ENCODE data around the gene RGL2. TPM values are rescaled to one million over a fixed set of nuclear protein-coding genes. Genes with fewer than 3 reads are reported as not detected.

RGL2 gene
- total RNA-seq, 1 experiment from 2014 or later = 71.3 TPM

DNA sequence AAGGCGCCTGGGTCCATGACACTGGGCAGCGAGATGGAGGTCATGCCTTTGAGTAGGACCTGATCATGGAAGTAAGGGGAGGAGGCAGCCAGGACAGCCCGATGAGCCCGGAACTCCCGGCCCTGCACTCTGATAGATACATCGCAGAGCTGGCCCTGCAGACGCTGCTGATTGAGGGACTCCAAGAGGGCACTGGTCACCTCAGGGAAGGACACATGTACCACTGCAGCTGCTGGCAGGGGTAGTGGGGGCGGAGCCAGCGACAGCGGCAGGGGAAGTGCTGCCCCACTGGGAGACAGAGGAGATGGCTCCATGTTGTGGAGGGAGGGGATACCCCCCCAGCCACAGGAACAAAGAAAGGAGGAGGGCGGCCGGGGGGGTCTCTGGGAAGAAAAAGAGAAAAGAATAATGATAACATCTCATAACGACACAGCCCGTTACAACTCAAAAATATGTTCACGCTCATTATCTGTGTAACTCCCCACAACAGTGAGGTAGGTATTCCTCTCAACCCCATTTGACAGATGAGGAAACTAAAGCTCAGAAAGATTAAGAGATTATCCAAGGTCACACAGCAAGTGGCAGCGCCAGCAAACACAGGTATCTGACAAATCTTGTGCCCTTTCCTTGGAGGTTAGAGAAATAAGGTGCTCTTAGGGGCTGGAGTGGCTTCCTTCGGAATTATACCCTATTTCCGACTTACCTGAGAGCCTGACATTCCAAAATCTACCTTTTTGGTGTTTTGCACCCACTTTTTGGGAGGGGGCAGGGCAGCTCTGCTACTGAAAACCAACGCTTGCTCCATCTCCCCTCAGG, 18.1 kb upstream of the RGL2 start:
- Mint-ChIP-seq H3K36me3 (ENCODE audit: insufficient read depth, unreplicated experiment) (peaks cover 61% of the 10 kb centered on the region), H3K4me3 (ENCODE audit: unreplicated experiment) (peak overlapping the region; percentile 89), H3K27me3 (ENCODE audit: insufficient read depth, unreplicated experiment) (no peaks in the 10 kb centered on the region), H3K27ac (ENCODE audit: unreplicated experiment) (peak overlapping the region; percentile 90), H3K4me1 (ENCODE audit: low read depth, unreplicated experiment) (peaks cover 38% of the 10 kb centered on the region), H3K9me3 (ENCODE audit: unreplicated experiment) (no peaks in the 10 kb centered on the region)
- H3K4me3 ChIP-seq (ENCODE audit: low read depth, low read length) = peak overlapping the region; percentile 73
- H3K27me3 ChIP-seq (replicated peaks; ENCODE audit: control insufficient read depth, insufficient read depth, low read length) = no peaks in the 10 kb centered on the region
- TF ChIP-seq, protein P1, sequence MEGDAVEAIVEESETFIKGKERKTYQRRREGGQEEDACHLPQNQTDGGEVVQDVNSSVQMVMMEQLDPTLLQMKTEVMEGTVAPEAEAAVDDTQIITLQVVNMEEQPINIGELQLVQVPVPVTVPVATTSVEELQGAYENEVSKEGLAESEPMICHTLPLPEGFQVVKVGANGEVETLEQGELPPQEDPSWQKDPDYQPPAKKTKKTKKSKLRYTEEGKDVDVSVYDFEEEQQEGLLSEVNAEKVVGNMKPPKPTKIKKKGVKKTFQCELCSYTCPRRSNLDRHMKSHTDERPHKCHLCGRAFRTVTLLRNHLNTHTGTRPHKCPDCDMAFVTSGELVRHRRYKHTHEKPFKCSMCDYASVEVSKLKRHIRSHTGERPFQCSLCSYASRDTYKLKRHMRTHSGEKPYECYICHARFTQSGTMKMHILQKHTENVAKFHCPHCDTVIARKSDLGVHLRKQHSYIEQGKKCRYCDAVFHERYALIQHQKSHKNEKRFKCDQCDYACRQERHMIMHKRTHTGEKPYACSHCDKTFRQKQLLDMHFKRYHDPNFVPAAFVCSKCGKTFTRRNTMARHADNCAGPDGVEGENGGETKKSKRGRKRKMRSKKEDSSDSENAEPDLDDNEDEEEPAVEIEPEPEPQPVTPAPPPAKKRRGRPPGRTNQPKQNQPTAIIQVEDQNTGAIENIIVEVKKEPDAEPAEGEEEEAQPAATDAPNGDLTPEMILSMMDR (IDR thresholded peaks at IDR 0.05; ENCODE audit: insufficient read depth in 1 of 2, low read depth in 1 of 2, low read length in 1 of 2, severe bottlenecking in 1 of 2, unreplicated experiment in 1 of 2) = no peak
- no TSS peak for BruUV-seq (replicated peaks)
- no peak for DNase-seq
- peaks cover 22% of the 10 kb centered on the region for H3K4me1 ChIP-seq
- peaks cover 5% of the 10 kb centered on the region for H3K36me3 ChIP-seq (ENCODE audit: control insufficient read depth, insufficient read depth, low read length)
- intact Hi-C loops (cut with micrococcal nuclease; ENCODE audit: unreplicated experiment) = no loop called here
- no peaks in the 10 kb centered on the region for H3K9me3 ChIP-seq
- CTCF ChIA-PET = no interaction called here
- POLR2A ChIA-PET = interaction anchor here (0.6 to 1.9 kb wide), 4 partner anchors 18 to 43 kb away, joined by 7 to 22 read pairs (median 14); partner anchors contain the start of genes PFDN6, RGL2 and WDR46

DNA sequence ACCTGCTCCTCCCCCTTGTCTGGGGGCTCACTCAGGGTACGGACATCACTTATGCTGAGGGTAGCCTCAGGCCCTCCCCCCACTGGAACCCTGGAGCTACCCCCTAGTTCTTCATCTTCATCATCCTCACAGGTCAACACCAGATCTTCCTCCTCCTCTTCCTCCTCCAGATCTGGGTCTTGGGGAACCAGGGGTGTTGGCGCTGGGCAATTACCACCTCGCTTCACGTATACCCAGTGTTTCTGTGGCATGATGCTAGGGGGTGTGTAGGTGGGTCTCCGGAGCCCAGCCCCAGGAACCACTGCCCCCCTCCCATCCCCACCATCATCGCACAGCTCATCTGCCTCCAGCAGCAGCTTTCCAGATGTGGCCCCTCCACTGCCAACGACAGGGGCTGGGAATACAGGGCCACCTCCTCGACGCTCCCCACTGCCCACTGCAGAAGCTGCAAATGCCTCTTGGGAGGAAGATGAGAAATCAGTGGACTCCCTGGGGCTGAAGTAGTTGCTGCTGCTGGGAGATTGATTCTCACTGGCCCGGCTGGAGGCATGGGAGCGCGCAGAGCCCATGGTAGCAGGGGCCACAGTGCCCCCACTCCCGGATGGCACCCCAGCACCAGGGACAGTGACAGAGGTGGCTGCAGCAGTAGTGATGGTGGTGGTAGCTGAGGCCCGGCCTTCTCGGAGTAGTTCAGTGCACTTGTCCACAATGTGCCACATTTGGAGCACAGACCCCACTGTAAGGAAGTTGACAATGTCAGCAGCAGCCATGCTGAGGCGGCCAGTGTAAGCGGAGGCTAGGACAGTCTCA, 17.3 kb upstream of the RGL2 start:
- Histone ChIP-seq H3K4me3 (ENCODE audit: low read depth, low read length) (no peak overlapping the region), H3K36me3 (ENCODE audit: control insufficient read depth, insufficient read depth, low read length) (peaks cover 5% of the 10 kb centered on the region), H3K9me3 (no peaks in the 10 kb centered on the region), H3K27me3 (replicated peaks; ENCODE audit: control insufficient read depth, insufficient read depth, low read length) (no peaks in the 10 kb centered on the region), H3K4me1 (peaks cover 22% of the 10 kb centered on the region)
- no TSS peak for BruUV-seq (replicated peaks)
- H3K36me3 Mint-ChIP-seq (ENCODE audit: insufficient read depth, unreplicated experiment) = peaks cover 64% of the 10 kb centered on the region
- ChIA-PET POLR2A (no interaction called here), CTCF (no interaction called here)
- DNase-seq = no peak
- H3K4me3 Mint-ChIP-seq (ENCODE audit: unreplicated experiment) = peak overlapping the region; percentile 98
- no peaks in the 10 kb centered on the region for H3K27me3 Mint-ChIP-seq (ENCODE audit: insufficient read depth, unreplicated experiment)
- intact Hi-C loops (cut with micrococcal nuclease; ENCODE audit: unreplicated experiment) = no loop called here
- peaks cover 31% of the 10 kb centered on the region for H3K4me1 Mint-ChIP-seq (ENCODE audit: low read depth, unreplicated experiment)
- peak overlapping the region; percentile 97 for H3K27ac Mint-ChIP-seq (ENCODE audit: unreplicated experiment)
- no peaks in the 10 kb centered on the region for H3K9me3 Mint-ChIP-seq (ENCODE audit: unreplicated experiment)
- TF ChIP-seq, protein P1 (IDR thresholded peaks at IDR 0.05; ENCODE audit: insufficient read depth in 1 of 2, low read depth in 1 of 2, low read length in 1 of 2, severe bottlenecking in 1 of 2, unreplicated experiment in 1 of 2) = no peak

DNA sequence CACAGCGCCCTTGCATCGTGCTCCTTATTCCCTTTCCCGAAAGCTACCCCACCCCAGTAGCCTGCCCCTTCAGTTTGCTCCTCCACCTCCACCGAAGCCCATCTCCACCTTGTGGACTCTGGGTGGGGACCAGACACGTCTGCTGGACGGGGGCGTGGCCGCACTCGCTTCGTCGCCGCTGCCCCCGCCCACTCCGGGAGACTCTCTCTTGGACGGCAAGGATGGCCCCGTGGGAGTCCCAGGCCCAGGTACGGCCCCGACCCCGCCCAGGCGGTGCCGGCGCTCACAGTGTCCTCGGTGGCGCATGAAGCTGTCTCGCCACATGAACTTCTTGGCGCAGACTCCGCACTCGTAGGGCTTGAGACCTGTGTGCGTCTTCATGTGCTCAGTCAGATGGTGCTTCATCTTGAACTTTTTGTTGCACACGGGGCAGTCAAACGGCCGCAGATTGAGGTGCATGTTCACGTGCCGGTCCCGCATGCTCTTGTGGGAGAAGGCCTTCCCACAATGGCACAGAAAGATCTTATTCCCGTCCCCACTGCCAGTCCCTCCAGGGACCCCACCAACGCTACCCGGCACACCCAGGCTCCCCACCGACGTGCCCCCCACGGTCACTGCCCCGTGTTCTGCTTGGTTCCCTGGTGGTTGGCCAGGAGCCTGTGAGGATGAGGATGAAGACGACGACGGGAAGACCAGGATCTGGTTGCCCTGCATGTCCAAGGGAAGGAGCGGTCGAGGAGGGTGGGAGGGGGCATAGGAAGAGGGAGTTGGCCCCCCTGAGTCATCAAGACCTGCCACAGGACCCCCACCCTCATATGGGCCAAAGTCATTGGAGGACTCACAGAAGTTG, 16.4 kb upstream of the RGL2 start:
- Mint-ChIP-seq H3K9me3 (ENCODE audit: unreplicated experiment) (no peaks in the 10 kb centered on the region), H3K27ac (ENCODE audit: unreplicated experiment) (peak overlapping the region; percentile 97), H3K4me3 (ENCODE audit: unreplicated experiment) (peak overlapping the region; percentile 98), H3K27me3 (ENCODE audit: insufficient read depth, unreplicated experiment) (no peaks in the 10 kb centered on the region), H3K4me1 (ENCODE audit: low read depth, unreplicated experiment) (peaks cover 26% of the 10 kb centered on the region), H3K36me3 (ENCODE audit: insufficient read depth, unreplicated experiment) (peaks cover 62% of the 10 kb centered on the region)
- BruUV-seq (replicated peaks) = no TSS peak
- TF ChIP-seq, protein P1 (IDR thresholded peaks at IDR 0.05; ENCODE audit: insufficient read depth in 1 of 2, low read depth in 1 of 2, low read length in 1 of 2, severe bottlenecking in 1 of 2, unreplicated experiment in 1 of 2) = no peak
- peak in 1 of 2 experiments; percentile 13 for DNase-seq
- H3K27me3 ChIP-seq (replicated peaks; ENCODE audit: control insufficient read depth, insufficient read depth, low read length) = no peaks in the 10 kb centered on the region
- ChIA-PET CTCF (no interaction called here), POLR2A (no interaction called here)
- H3K36me3 ChIP-seq (ENCODE audit: control insufficient read depth, insufficient read depth, low read length) = peaks cover 5% of the 10 kb centered on the region
- intact Hi-C loops (cut with micrococcal nuclease; ENCODE audit: unreplicated experiment) = loop anchor here (5.0 kb wide), 1 partner anchor 32 kb away; no protein-coding TSS in a partner anchor
- H3K4me1 ChIP-seq = peaks cover 22% of the 10 kb centered on the region
- no peaks in the 10 kb centered on the region for H3K9me3 ChIP-seq
- peak overlapping the region; percentile 85 for H3K4me3 ChIP-seq (ENCODE audit: low read depth, low read length)

Measured in Caco-2 (cell line).